Neutrophil (primary cell): Measurements from ENCODE around the gene STXBP2.

ENCODE experiments used
- H3K27ac ChIP-seq: fragments of 200-600 bp; sonication (generic); 2 replicates; pipeline ENCODE4 v1.5.1; 2016; ENCODE audit warnings: mild to moderate bottlenecking, moderate library complexity
- H3K27me3 ChIP-seq: fragments of 200-600 bp; sonication (generic); 2 replicates; pipeline ENCODE4 v1.6.0; 2016; ENCODE audit warnings: mild to moderate bottlenecking
- H3K36me3 ChIP-seq: fragments of 200-600 bp; sonication (generic); 2 replicates; pipeline ENCODE4 v1.5.1; 2017
- H3K4me1 ChIP-seq, 2 experiments: fragments of 200-600 bp in 1 of 2; sonication (generic) in 1 of 2; 1 replicate in 1 of 2; 2 replicates in 1 of 2; pipeline versions ENCODE4 v1.5.1 to v1.6.1; 2013 to 2016; ENCODE audit warnings: low read depth in 1 of 2, low read length in 1 of 2, mild to moderate bottlenecking in 1 of 2, moderate library complexity in 1 of 2; ENCODE audit not compliant: control insufficient read depth in 1 of 2, insufficient read depth in 1 of 2
- H3K4me3 ChIP-seq, 2 experiments: fragments of 200-600 bp in 1 of 2; sonication (generic) in 1 of 2; 1 replicate in 1 of 2; 2 replicates in 1 of 2; pipeline ENCODE4 v1.5.1; 2013 to 2016; ENCODE audit warnings: low read depth in 1 of 2, low read length in 1 of 2, mild to moderate bottlenecking in 1 of 2, moderate library complexity in 1 of 2
- H3K9me3 ChIP-seq: fragments of 200-600 bp; sonication (generic); 2 replicates; pipeline ENCODE4 v1.5.1; 2016
- CTCF ChIP-seq: fragments of 200-600 bp; sonication (generic); IDR thresholded peaks from 2 replicates; pipeline ENCODE4 v1.5.1; 2016; ENCODE audit warnings: antibody characterized with exemption

The STXBP2 gene

DNA sequence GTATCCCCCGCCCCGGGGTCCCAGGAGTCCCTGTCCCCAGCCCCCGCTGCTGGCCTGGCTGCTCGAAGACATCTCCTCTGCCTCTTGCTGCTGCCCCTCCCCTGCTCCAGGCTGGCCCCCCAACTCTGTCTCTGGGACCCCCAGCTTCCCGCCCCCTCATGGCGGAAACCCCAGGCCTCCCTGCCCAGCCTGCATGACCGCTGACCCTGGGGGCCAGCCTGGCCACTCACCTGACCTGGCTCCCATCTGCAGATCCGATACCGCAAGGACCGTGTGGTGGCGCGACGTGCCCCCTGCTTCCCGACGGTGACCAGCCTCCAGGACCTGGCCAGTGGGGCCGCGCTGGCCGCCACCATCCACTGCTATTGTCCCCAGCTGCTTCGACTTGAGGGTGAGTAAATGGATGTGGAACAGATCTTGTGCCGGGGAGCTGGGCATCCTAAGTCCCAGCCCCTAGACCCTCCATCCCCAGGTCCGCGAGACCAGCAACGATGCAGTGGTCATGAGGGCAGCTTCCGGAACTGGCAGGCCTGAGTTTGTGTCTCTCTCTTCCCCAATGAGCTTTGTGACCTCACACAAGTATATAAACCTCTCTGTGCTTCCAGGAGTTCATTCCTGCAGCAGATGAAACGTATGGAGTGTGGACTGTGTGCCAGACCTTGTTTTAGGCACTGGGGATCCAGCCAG lies 28.9 kb upstream of the STXBP2 start:
- no peak for TF ChIP-seq CTCF
- Histone ChIP-seq H3K27ac (no peak overlapping the region), H3K4me1 (no peaks in the 10 kb centered on the region), H3K27me3 (peaks cover 21% of the 10 kb centered on the region), H3K9me3 (no peaks in the 10 kb centered on the region), H3K36me3 (no peaks in the 10 kb centered on the region), H3K4me3 (no peak overlapping the region)

- H3K27ac ChIP-seq = no peak overlapping the region
- H3K27me3 ChIP-seq = no peaks in the 10 kb centered on the region
- H3K4me3 ChIP-seq = no peak overlapping the region
- no peaks in the 10 kb centered on the region for H3K4me1 ChIP-seq
- H3K36me3 ChIP-seq = no peaks in the 10 kb centered on the region
- H3K9me3 ChIP-seq = no peaks in the 10 kb centered on the region
- no peak for TF ChIP-seq CTCF
These were observed 26.2 kb upstream of the STXBP2 start for GRCh38 chr19:7610491-7611240.

GRCh38 chr19:7611541-7612279 lies 25.2 kb upstream of the STXBP2 start:
- Histone ChIP-seq H3K9me3 (no peaks in the 10 kb centered on the region), H3K27ac (no peak overlapping the region), H3K36me3 (no peaks in the 10 kb centered on the region), H3K4me3 (no peak overlapping the region), H3K4me1 (peaks cover 0 to 4% of the 10 kb centered on the region in 2 experiments), H3K27me3 (no peaks in the 10 kb centered on the region)
- no peak for TF ChIP-seq CTCF

DNA sequence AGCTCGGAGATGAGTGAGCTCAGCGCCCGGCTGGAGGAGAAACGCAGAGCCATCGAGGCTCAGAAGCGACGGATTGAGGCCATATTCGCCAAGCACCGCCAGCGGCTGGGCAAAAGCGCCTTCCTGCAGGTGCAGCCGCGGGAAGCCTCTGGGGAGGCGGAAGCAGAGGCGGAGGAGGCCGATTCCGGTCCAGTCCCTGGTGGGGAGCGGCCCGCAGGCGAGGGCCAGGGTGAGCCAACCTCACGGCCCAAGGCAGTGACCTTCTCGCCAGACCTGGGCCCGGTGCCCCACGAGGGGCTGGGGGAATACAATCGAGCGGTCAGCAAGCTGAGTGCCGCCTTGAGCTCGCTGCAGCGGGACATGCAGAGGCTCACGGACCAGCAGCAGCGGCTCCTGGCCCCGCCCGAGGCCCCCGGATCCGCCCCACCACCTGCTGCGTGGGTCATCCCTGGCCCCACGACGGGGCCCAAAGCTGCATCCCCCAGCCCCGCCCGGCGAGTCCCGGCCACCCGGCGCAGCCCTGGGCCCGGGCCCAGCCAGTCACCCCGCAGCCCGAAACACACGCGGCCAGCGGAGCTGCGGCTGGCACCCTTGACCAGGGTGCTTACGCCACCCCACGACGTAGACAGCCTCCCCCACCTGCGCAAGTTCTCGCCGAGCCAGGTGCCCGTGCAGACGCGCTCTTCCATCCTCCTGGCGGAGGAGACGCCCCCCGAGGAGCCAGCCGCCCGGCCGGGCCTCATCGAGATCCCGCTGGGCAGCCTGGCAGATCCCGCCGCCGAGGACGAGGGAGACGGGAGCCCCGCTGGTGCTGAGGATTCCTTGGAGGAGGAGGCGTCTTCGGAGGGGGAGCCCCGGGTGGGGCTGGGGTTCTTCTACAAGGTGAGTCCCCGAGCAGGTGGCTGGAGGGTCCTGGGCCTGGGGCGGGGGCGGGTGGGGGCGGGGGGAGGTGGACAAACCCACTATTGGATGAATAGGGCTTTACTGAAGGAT lies 24.3 kb upstream of the STXBP2 start:
- Histone ChIP-seq H3K9me3 (no peaks in the 10 kb centered on the region), H3K27ac (no peak overlapping the region), H3K36me3 (no peaks in the 10 kb centered on the region), H3K4me1 (peaks cover 6 to 12% of the 10 kb centered on the region in 2 experiments), H3K4me3 (no peak overlapping the region), H3K27me3 (no peaks in the 10 kb centered on the region)
- TF ChIP-seq CTCF = no peak
